MCF 10A (cell line): ENCODE results near the gene HDAC11. TPM values are rescaled to one million over a fixed set of nuclear protein-coding genes. Genes with fewer than 3 reads are reported as not detected.

Experiments
- BruUV-seq: library from RNA; stranded (reverse); fragments of 400-500 nt; replicated peaks from 2 replicates; lab custom pipeline; 2021; lab: Mats Ljungman, UMichigan
- CTCF ChIA-PET: fragments of 300-600 bp; sonication (Branson Sonifier 250); formaldehyde crosslinking; extraction: SDS; loops from one replicate; lab custom pipeline; 2021; ENCODE audit warnings: antibody characterized with exemption, inconsistent platforms; lab: Yijun Ruan, JAX
- POLR2A ChIA-PET: fragments of 300-600, 350-650 bp; sonication (Branson Sonifier 250); formaldehyde crosslinking; extraction: SDS; loops from one replicate; lab custom pipeline; 2020; ENCODE audit warnings: antibody characterized with exemption, inconsistent platforms; lab: Yijun Ruan, JAX
- DNase-seq: peaks from one replicate; pipeline ENCODE4 v3.0.0-alpha.2; 2018; ENCODE audit not compliant: unreplicated experiment
- H3K27ac Mint-ChIP-seq: one replicate; pipeline ENCODE4 v1.8.0; 2022; ENCODE audit warnings: mild to moderate bottlenecking, low read depth, mixed read lengths; ENCODE audit not compliant: unreplicated experiment
- H3K27me3 Mint-ChIP-seq: one replicate; pipeline ENCODE4 v1.8.0; 2022; ENCODE audit warnings: mixed read lengths; ENCODE audit not compliant: insufficient read depth, unreplicated experiment
- H3K36me3 Mint-ChIP-seq: one replicate; pipeline ENCODE4 v1.8.0; 2022; ENCODE audit warnings: mild to moderate bottlenecking, moderate library complexity, mixed read lengths; ENCODE audit not compliant: insufficient read depth, unreplicated experiment
- H3K4me1 Mint-ChIP-seq: one replicate; pipeline ENCODE4 v1.8.0; 2022; ENCODE audit warnings: mixed read lengths; ENCODE audit not compliant: insufficient read depth, unreplicated experiment
- H3K4me3 Mint-ChIP-seq: one replicate; pipeline ENCODE4 v1.8.0; 2022; ENCODE audit warnings: mild to moderate bottlenecking, moderate library complexity, mixed read lengths; ENCODE audit not compliant: unreplicated experiment
- H3K9me3 Mint-ChIP-seq: one replicate; pipeline ENCODE4 v1.8.0; 2022; ENCODE audit warnings: mixed read lengths; ENCODE audit not compliant: unreplicated experiment
- CTCF ChIP-seq: fragments of 200-600 bp; IDR thresholded peaks from one replicate; pipeline ENCODE4 v1.8.0; 2022; ENCODE audit warnings: antibody characterized with exemption, mild to moderate bottlenecking; ENCODE audit not compliant: unreplicated experiment
- intact Hi-C: fragments of 100-400 bp; cut with micrococcal nuclease; formaldehyde crosslinking; loops from 2 replicates; pipeline ENCODE4 v1.14.1; 2022
- total RNA-seq: library from RNA; stranded (reverse); gene quantifications from 2 replicates; pipeline ENCODE4 v1.2.3, GENCODE V29; 2022

Gene HDAC11
- total RNA-seq, 1 experiment from 2014 or later, result 8.7 TPM

GRCh38 chr3:13501521-13501920 is 21.4 kb downstream of the HDAC11 start:
- peaks cover 23% of the 10 kb centered on the region for H3K4me1 Mint-ChIP-seq
- ChIA-PET POLR2A (no interaction called here), CTCF (interaction anchor here (8.9 kb wide), 1 partner anchor 149 kb away, joined by 362 read pairs; no protein-coding TSS in a partner anchor)
- BruUV-seq, result no TSS peak
- H3K27ac Mint-ChIP-seq, result no peak overlapping the region
- intact Hi-C loops, result no loop called here
- no peak for DNase-seq
- H3K4me3 Mint-ChIP-seq, result no peak overlapping the region
- no peaks in the 10 kb centered on the region for H3K9me3 Mint-ChIP-seq
- no peaks in the 10 kb centered on the region for H3K36me3 Mint-ChIP-seq
- no peaks in the 10 kb centered on the region for H3K27me3 Mint-ChIP-seq
- no peak for TF ChIP-seq CTCF

- no peak for TF ChIP-seq CTCF
- ChIA-PET POLR2A (no interaction called here), CTCF (interaction anchor here (0.7 to 8.9 kb wide), 2 partner anchors 64 to 148 kb away, joined by 3 to 362 read pairs; no protein-coding TSS in a partner anchor)
- intact Hi-C loops, result no loop called here
- BruUV-seq, result no TSS peak
- Mint-ChIP-seq H3K36me3 (no peaks in the 10 kb centered on the region), H3K9me3 (no peaks in the 10 kb centered on the region), H3K27ac (no peak overlapping the region), H3K4me3 (no peak overlapping the region), H3K27me3 (no peaks in the 10 kb centered on the region), H3K4me1 (peaks cover 22% of the 10 kb centered on the region)
- DNase-seq, result no peak
These were observed 22.1 kb downstream of the HDAC11 start for GRCh38 chr3:13501958-13502790.

DNA sequence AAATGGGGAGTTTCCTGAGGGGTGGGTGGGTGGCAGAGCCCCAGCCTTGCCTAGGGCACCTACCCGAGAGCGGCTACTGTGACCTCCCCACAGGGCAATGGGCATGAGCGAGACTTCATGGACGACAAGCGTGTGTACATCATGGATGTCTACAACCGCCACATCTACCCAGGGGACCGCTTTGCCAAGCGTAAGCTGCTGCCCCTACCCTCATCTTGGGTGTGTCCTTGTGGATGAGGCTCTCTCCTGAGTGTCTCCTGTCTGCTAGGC is 22.6 kb downstream of the HDAC11 start:
- H3K9me3 Mint-ChIP-seq, result no peaks in the 10 kb centered on the region
- peaks cover under 1% of the 10 kb centered on the region for H3K36me3 Mint-ChIP-seq
- POLR2A ChIA-PET, result no interaction called here
- DNase-seq, result no peak
- H3K27me3 Mint-ChIP-seq, result no peaks in the 10 kb centered on the region
- intact Hi-C loops, result no loop called here
- H3K27ac Mint-ChIP-seq, result no peak overlapping the region
- CTCF ChIA-PET, result interaction anchor here (0.6 to 1.0 kb wide), 5 partner anchors 14 to 144 kb away, joined by 3 to 4 read pairs (median 3); no protein-coding TSS in a partner anchor
- peaks cover 24% of the 10 kb centered on the region for H3K4me1 Mint-ChIP-seq
- BruUV-seq, result no TSS peak
- no peak overlapping the region for H3K4me3 Mint-ChIP-seq
- TF ChIP-seq CTCF, result no peak

DNA sequence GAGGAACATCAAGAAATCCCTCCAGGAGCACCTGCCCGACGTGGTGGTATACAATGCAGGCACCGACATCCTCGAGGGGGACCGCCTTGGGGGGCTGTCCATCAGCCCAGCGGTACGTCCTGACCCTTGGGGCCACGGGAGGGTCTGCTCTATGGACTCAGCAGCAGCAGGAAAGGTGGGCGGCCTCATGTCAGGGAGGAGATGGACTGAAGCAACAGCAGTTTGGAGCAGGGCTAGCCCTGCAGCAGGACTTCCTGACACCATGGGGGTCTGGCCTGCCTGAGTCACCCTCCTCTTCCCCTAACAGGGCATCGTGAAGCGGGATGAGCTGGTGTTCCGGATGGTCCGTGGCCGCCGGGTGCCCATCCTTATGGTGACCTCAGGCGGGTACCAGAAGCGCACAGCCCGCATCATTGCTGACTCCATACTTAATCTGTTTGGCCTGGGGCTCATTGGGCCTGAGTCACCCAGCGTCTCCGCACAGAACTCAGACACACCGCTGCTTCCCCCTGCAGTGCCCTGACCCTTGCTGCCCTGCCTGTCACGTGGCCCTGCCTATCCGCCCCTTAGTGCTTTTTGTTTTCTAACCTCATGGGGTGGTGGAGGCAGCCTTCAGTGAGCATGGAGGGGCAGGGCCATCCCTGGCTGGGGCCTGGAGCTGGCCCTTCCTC is 24.2 kb downstream of the HDAC11 start:
- BruUV-seq, result no TSS peak
- H3K27ac Mint-ChIP-seq, result no peak overlapping the region
- H3K9me3 Mint-ChIP-seq, result no peaks in the 10 kb centered on the region
- DNase-seq, result peak; percentile 71
- peaks cover 6% of the 10 kb centered on the region for H3K36me3 Mint-ChIP-seq
- TF ChIP-seq CTCF, result no peak
- ChIA-PET POLR2A (no interaction called here), CTCF (interaction anchor here (0.7 to 2.0 kb wide), 8 partner anchors 8 to 154 kb away, joined by 3 to 13 read pairs (median 4); no protein-coding TSS in a partner anchor)
- no peak overlapping the region for H3K4me3 Mint-ChIP-seq
- no peaks in the 10 kb centered on the region for H3K27me3 Mint-ChIP-seq
- peaks cover 33% of the 10 kb centered on the region for H3K4me1 Mint-ChIP-seq
- intact Hi-C loops, result no loop called here
